Measurements from ENCODE around the gene CARD9. TPM values are rescaled to one million over a fixed set of nuclear protein-coding genes. Genes with fewer than 3 reads are reported as not detected.

Gene CARD9
- total RNA-seq, 1 experiment from 2014 or later = 1.1 TPM

DNA sequence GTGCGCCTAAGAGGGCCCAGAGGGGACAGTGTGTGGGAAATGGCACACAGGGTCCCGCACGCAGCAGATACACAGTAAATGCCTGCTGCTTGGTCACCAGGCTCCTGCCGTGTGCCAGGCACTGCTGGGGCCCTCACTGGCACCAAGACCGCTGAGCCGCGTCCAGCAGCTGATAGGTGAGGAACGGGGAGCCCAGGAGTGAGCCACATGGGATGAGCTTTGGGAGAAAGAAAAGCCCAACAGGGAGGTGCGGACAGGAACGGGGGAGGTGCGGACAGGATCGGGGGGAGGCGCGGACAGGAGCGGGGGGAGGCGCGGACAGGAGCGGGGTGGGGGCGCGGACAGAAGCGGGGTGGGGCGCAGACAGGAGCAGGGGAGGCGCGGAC, 29.6 kb downstream of the CARD9 start:
- Histone ChIP-seq H3K9me3 (ENCODE audit: low read length) (no peaks in the 10 kb centered on the region), H3K9me2 (replicated peaks; ENCODE audit: low read length) (no peaks in the 10 kb centered on the region), H3K9ac (ENCODE audit: low read length) (no peak overlapping the region), H4K20me1 (ENCODE audit: low read length) (no peaks in the 10 kb centered on the region), H3F3A (ENCODE audit: low read length, unreplicated experiment) (no peaks in the 10 kb centered on the region), H3K4me1 (ENCODE audit: insufficient read depth, low read length) (peaks cover 12% of the 10 kb centered on the region; the same call in 1 of the 2 replicates), H3K4me3 (ENCODE audit: low read length) (no peak overlapping the region), H3K79me2 (ENCODE audit: low read length) (no peaks in the 10 kb centered on the region), H3K27me3 (ENCODE audit: low read length) (no peaks in the 10 kb centered on the region), H3K36me3 (ENCODE audit: low read depth, low read length) (no peaks in the 10 kb centered on the region), H2AFZ (ENCODE audit: low read length) (no peak overlapping the region), H3K4me2 (ENCODE audit: low read length) (no peak overlapping the region), H3K27ac (ENCODE audit: low read length) (no peak overlapping the region)
- CTCF ChIA-PET = no interaction called here
- intact Hi-C loops (cut with micrococcal nuclease) = loop anchor here (2.0 kb wide), 1 partner anchor 19 kb away; the partner anchor contains the start of gene DNLZ
- POLR2A ChIA-PET (ENCODE audit: unreplicated experiment) = no interaction called here
- TF ChIP-seq EZH2 (IDR thresholded peaks at IDR 0.05; ENCODE audit: low read length, unreplicated experiment) = no peak
- TF ChIP-seq, protein P1, sequence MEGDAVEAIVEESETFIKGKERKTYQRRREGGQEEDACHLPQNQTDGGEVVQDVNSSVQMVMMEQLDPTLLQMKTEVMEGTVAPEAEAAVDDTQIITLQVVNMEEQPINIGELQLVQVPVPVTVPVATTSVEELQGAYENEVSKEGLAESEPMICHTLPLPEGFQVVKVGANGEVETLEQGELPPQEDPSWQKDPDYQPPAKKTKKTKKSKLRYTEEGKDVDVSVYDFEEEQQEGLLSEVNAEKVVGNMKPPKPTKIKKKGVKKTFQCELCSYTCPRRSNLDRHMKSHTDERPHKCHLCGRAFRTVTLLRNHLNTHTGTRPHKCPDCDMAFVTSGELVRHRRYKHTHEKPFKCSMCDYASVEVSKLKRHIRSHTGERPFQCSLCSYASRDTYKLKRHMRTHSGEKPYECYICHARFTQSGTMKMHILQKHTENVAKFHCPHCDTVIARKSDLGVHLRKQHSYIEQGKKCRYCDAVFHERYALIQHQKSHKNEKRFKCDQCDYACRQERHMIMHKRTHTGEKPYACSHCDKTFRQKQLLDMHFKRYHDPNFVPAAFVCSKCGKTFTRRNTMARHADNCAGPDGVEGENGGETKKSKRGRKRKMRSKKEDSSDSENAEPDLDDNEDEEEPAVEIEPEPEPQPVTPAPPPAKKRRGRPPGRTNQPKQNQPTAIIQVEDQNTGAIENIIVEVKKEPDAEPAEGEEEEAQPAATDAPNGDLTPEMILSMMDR (conservative IDR thresholded peaks at IDR 0.05; ENCODE audit: low read depth, low read length) = no peak
- no peak for TF ChIP-seq EZH2phosphoT487 (IDR thresholded peaks at IDR 0.05; ENCODE audit: borderline replicate concordance, low read length)
- ATAC-seq (no peak), DNase-seq (no peak)
- BruUV-seq (replicated peaks) = no TSS peak

DNA sequence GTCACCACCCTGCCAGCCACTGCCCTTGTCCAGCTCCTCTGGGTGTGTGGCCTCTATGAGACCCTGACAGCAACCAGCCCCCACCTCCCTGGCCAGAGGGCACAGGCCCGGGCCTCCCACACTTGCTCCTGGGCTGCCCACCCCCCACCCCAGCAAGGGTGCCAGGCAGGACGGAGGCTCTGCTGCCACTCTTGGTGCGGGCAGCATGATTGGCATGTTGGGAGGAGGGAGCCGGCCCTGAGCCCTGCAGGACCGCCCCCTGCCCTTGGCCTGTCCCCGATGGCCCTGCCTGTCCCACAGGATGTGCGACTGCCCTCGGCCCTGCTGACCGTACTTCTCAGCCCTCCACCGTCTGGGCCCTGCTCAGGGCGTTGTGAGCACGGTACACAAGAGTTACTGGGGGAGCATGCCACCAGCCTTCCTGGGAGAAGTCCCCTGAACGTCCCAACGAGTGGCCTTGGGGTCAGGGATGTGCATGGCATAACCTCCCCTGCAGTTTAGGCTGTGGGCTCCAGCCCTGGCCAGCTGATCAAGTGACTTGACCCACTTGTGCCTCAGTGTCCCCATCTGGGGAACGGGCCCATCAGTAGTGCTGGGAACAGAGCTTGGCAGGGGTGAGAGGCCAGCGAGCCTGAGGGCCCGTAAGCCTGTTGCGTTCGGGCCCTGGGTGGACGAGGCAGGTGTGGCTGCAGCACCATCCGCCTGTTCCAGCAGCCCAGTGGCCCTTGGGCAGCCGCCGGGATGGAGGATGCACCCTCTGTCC, 30.2 kb downstream of the CARD9 start:
- ChIA-PET CTCF (no interaction called here), POLR2A (ENCODE audit: unreplicated experiment) (no interaction called here)
- H3K27me3 ChIP-seq (ENCODE audit: low read length) = no peaks in the 10 kb centered on the region
- intact Hi-C loops (cut with micrococcal nuclease) = no loop called here
- no peak for DNase-seq
- no peaks in the 10 kb centered on the region for H3K79me2 ChIP-seq (ENCODE audit: low read length)
- H4K20me1 ChIP-seq (ENCODE audit: low read length) = no peaks in the 10 kb centered on the region
- no peak for ATAC-seq
- H3K9me2 ChIP-seq (replicated peaks; ENCODE audit: low read length) = no peaks in the 10 kb centered on the region
- BruUV-seq (replicated peaks) = no TSS peak
- no peak overlapping the region for H3K9ac ChIP-seq (ENCODE audit: low read length)
- no peak overlapping the region for H3K4me2 ChIP-seq (ENCODE audit: low read length)
- H3K36me3 ChIP-seq (ENCODE audit: low read depth, low read length) = no peaks in the 10 kb centered on the region
- no peak overlapping the region for H2AFZ ChIP-seq (ENCODE audit: low read length)
- no peak overlapping the region for H3K4me3 ChIP-seq (ENCODE audit: low read length)
- no peaks in the 10 kb centered on the region for H3K9me3 ChIP-seq (ENCODE audit: low read length)
- no peak overlapping the region for H3K27ac ChIP-seq (ENCODE audit: low read length)
- peaks cover 12% of the 10 kb centered on the region; the same call in 1 of the 2 replicates for H3K4me1 ChIP-seq (ENCODE audit: insufficient read depth, low read length)
- TF ChIP-seq EZH2phosphoT487 (IDR thresholded peaks at IDR 0.05; ENCODE audit: borderline replicate concordance, low read length) (no peak), EZH2 (IDR thresholded peaks at IDR 0.05; ENCODE audit: low read length, unreplicated experiment) (no peak)
- TF ChIP-seq, protein P1 (conservative IDR thresholded peaks at IDR 0.05; ENCODE audit: low read depth, low read length) = no peak
- H3F3A ChIP-seq (ENCODE audit: low read length, unreplicated experiment) = no peaks in the 10 kb centered on the region
